Activated CD4-positive, alpha-beta T cell treated with anti-CD3 and anti-CD28 coated beads for 24 hours (primary cell): ENCODE measurements around the gene EARS2.
"Not testable (repeated sequence)": the region's sequence is repeated elsewhere in the genome, so short reads cannot be mapped to it uniquely, and the experiment has no call there.

Experiments used
- DNase-seq, 2 donors: peaks; one replicate each; pipeline ENCODE4 v3.0.0-alpha.2; 2020; ENCODE audit warnings: low read depth in 2 of 2

EARS2 gene

GRCh38 chr16:23505671-23506605 lies 51.2 kb downstream of the EARS2 start:
- no peak for DNase-seq

- DNase-seq = no peak
Measured at GRCh38 chr16:23505180-23505665, 51.9 kb downstream of the EARS2 start.

GRCh38 chr16:23504453-23505179 lies 52.5 kb downstream of the EARS2 start:
- peak; percentile 61 to 65 for DNase-seq

GRCh38 chr16:23504076-23504452 lies 53.1 kb downstream of the EARS2 start:
- DNase-seq = no peak

GRCh38 chr16:23502466-23502865 lies 54.7 kb downstream of the EARS2 start:
- no peak for DNase-seq

GRCh38 chr16:23501291-23501690 lies 55.9 kb downstream of the EARS2 start:
- DNase-seq = no peak

- no peak for DNase-seq
Measured at GRCh38 chr16:23500862-23501225, 56.3 kb downstream of the EARS2 start.

- no peak for DNase-seq
Measured at GRCh38 chr16:23500212-23500861, 56.8 kb downstream of the EARS2 start.

- no peak for DNase-seq
Measured at GRCh38 chr16:23499801-23500200, 57.3 kb downstream of the EARS2 start.

- no peak for DNase-seq
Measured at GRCh38 chr16:23498863-23499262, 58.3 kb downstream of the EARS2 start.

GRCh38 chr16:23497543-23497868 lies 59.6 kb downstream of the EARS2 start:
- no peak for DNase-seq

- DNase-seq = no peak
Measured at GRCh38 chr16:23496821-23497542, 60.2 kb downstream of the EARS2 start.

- no peak for DNase-seq
Measured at GRCh38 chr16:23495671-23496070, 61.5 kb downstream of the EARS2 start.

- DNase-seq = no peak
Measured at GRCh38 chr16:23494188-23494587, 63.0 kb downstream of the EARS2 start.

GRCh38 chr16:23491490-23492391 lies 65.4 kb downstream of the EARS2 start:
- DNase-seq = no peak

GRCh38 chr16:23486480-23486879 lies 70.7 kb downstream of the EARS2 start:
- no peak for DNase-seq

- DNase-seq = no peak
Measured at GRCh38 chr16:23485841-23486240, 71.3 kb downstream of the EARS2 start.

- no peak for DNase-seq
Measured at GRCh38 chr16:23485257-23485614, 71.9 kb downstream of the EARS2 start.

- DNase-seq = no peak
Measured at GRCh38 chr16:23484510-23485256, 72.5 kb downstream of the EARS2 start.

- not testable (repeated sequence) for DNase-seq
Measured at GRCh38 chr16:23483492-23483891, 73.7 kb downstream of the EARS2 start.
